GDM1 (cell line): ENCODE measurements around the gene SLC5A11.
"Not testable (repeated sequence)": the region's sequence is repeated elsewhere in the genome, so short reads cannot be mapped to it uniquely, and the experiment has no call there.

Experiments
- DNase-seq: peaks from one replicate; lab custom pipeline; 2025; lab: John Stamatoyannopoulos, UW

The SLC5A11 gene

GRCh38 chr16:24861461-24861860 is 15.7 kb downstream of the SLC5A11 start:
- no peak for DNase-seq

- no peak for DNase-seq
Observed at GRCh38 chr16:24863582-24864437, 18.0 kb downstream of the SLC5A11 start.

- no peak for DNase-seq
Observed at GRCh38 chr16:24869033-24869432, 23.3 kb downstream of the SLC5A11 start.

- DNase-seq = no peak
Observed at GRCh38 chr16:24871891-24872290, 26.1 kb downstream of the SLC5A11 start.

GRCh38 chr16:24873028-24873427 is 27.3 kb downstream of the SLC5A11 start:
- no peak for DNase-seq

- DNase-seq = no peak
Observed at GRCh38 chr16:24875466-24875865, 29.7 kb downstream of the SLC5A11 start.

GRCh38 chr16:24876231-24876630 is 30.5 kb downstream of the SLC5A11 start:
- DNase-seq = no peak

- no peak for DNase-seq
Observed at GRCh38 chr16:24879684-24880083, 33.9 kb downstream of the SLC5A11 start.

GRCh38 chr16:24883714-24884151 is 38.0 kb downstream of the SLC5A11 start:
- no peak for DNase-seq

GRCh38 chr16:24887472-24887871 is 41.7 kb downstream of the SLC5A11 start:
- no peak for DNase-seq

GRCh38 chr16:24890746-24891145 is 45.0 kb downstream of the SLC5A11 start:
- DNase-seq = no peak

- DNase-seq = no peak
Observed at GRCh38 chr16:24896439-24896838, 50.7 kb downstream of the SLC5A11 start.

GRCh38 chr16:24897522-24897921 is 51.8 kb downstream of the SLC5A11 start:
- not testable (repeated sequence) for DNase-seq

GRCh38 chr16:24900230-24900629 is 54.5 kb downstream of the SLC5A11 start:
- no peak for DNase-seq

GRCh38 chr16:24906199-24906808 is 60.5 kb downstream of the SLC5A11 start:
- DNase-seq = no peak

GRCh38 chr16:24906901-24907300 is 61.1 kb downstream of the SLC5A11 start:
- no peak for DNase-seq

GRCh38 chr16:24908716-24909115 is 63.0 kb downstream of the SLC5A11 start:
- DNase-seq = no peak

GRCh38 chr16:24909856-24910255 is 64.1 kb downstream of the SLC5A11 start:
- DNase-seq = no peak

GRCh38 chr16:24915019-24915418 is 69.3 kb downstream of the SLC5A11 start:
- no peak for DNase-seq

GRCh38 chr16:24915576-24915975 is 69.8 kb downstream of the SLC5A11 start:
- DNase-seq = no peak

- DNase-seq = no peak
Observed at GRCh38 chr16:24917236-24917635, 71.5 kb downstream of the SLC5A11 start.

- no peak for DNase-seq
Observed at GRCh38 chr16:24917891-24918290, 72.1 kb downstream of the SLC5A11 start.

- DNase-seq = no peak
Observed at GRCh38 chr16:24918641-24919040, 72.9 kb downstream of the SLC5A11 start.
